Measurements from ENCODE around the gene SRCAP.

Gene SRCAP

DNA sequence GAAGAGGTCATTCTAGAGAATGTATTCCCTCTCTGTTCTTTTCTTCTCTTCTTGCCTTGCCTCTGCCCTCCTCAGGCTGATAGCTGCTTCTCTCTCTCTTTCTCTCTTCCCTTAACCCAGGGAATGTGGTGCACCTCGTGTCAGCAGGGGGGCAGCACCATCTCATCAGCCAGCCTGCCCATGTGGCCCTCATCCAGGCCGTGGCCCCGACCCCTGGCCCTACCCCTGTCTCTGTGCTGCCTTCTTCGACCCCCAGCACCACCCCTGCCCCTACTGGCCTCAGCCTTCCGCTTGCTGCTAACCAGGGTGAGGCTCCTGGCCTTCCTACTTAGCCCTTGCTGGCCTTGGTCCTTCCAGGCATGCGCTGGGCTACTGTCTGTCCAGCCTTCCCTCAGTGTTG lies 23.5 kb downstream of the SRCAP start:
- TF ChIP-seq, protein P1, sequence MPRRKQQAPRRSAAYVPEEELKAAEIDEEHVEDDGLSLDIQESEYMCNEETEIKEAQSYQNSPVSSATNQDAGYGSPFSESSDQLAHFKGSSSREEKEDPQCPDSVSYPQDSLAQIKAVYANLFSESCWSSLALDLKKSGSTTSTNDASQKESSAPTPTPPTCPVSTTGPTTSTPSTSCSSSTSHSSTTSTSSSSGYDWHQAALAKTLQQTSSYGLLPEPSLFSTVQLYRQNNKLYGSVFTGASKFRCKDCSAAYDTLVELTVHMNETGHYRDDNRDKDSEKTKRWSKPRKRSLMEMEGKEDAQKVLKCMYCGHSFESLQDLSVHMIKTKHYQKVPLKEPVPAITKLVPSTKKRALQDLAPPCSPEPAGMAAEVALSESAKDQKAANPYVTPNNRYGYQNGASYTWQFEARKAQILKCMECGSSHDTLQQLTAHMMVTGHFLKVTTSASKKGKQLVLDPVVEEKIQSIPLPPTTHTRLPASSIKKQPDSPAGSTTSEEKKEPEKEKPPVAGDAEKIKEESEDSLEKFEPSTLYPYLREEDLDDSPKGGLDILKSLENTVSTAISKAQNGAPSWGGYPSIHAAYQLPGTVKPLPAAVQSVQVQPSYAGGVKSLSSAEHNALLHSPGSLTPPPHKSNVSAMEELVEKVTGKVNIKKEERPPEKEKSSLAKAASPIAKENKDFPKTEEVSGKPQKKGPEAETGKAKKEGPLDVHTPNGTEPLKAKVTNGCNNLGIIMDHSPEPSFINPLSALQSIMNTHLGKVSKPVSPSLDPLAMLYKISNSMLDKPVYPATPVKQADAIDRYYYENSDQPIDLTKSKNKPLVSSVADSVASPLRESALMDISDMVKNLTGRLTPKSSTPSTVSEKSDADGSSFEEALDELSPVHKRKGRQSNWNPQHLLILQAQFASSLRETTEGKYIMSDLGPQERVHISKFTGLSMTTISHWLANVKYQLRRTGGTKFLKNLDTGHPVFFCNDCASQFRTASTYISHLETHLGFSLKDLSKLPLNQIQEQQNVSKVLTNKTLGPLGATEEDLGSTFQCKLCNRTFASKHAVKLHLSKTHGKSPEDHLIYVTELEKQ (tag by site-specific recombination; IDR thresholded peaks at IDR 0.05; ENCODE audit: borderline replicate concordance): no peak
- TF ChIP-seq, protein P2, sequence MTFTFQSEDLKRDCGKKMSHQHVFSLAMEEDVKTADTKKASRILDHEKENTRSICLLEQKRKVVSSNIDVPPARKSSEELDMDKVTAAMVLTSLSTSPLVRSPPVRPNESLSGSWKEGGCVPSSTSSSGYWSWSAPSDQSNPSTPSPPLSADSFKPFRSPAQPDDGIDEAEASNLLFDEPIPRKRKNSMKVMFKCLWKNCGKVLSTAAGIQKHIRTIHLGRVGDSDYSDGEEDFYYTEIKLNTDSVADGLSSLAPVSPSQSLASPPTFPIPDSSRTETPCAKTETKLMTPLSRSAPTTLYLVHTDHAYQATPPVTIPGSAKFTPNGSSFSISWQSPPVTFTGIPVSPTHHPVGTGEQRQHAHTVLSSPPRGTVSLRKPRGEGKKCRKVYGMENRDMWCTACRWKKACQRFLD (tag by site-specific recombination; IDR thresholded peaks at IDR 0.05): no peak
- TF ChIP-seq, protein P3, sequence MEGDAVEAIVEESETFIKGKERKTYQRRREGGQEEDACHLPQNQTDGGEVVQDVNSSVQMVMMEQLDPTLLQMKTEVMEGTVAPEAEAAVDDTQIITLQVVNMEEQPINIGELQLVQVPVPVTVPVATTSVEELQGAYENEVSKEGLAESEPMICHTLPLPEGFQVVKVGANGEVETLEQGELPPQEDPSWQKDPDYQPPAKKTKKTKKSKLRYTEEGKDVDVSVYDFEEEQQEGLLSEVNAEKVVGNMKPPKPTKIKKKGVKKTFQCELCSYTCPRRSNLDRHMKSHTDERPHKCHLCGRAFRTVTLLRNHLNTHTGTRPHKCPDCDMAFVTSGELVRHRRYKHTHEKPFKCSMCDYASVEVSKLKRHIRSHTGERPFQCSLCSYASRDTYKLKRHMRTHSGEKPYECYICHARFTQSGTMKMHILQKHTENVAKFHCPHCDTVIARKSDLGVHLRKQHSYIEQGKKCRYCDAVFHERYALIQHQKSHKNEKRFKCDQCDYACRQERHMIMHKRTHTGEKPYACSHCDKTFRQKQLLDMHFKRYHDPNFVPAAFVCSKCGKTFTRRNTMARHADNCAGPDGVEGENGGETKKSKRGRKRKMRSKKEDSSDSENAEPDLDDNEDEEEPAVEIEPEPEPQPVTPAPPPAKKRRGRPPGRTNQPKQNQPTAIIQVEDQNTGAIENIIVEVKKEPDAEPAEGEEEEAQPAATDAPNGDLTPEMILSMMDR (tag by site-specific recombination; IDR thresholded peaks at IDR 0.05): peak; percentile 56
- TF ChIP-seq HIC1 (tag by site-specific recombination; IDR thresholded peaks at IDR 0.05): no peak
- TF ChIP-seq ZNF600 (tag by site-specific recombination; IDR thresholded peaks at IDR 0.05): no peak
- no peak for TF ChIP-seq ZNF529 (tag by site-specific recombination; IDR thresholded peaks at IDR 0.05; ENCODE audit: insufficient replicate concordance)
- no peak for TF ChIP-seq ZSCAN4 (tag by site-specific recombination; IDR thresholded peaks at IDR 0.05)
- TF ChIP-seq ZNF112 (tag by site-specific recombination; IDR thresholded peaks at IDR 0.05): no peak
- Histone ChIP-seq H3K4me1 (ENCODE audit: control insufficient read depth, insufficient read depth, low read length) (no peaks in the 10 kb centered on the region), H3K4me3 (ENCODE audit: low read depth, low read length) (no peak overlapping the region), H3K9me3 (ENCODE audit: control insufficient read depth, insufficient read depth, low read depth, low read length) (no peaks in the 10 kb centered on the region), H3K27ac (ENCODE audit: extremely low read depth, low read depth, low read length) (no peak overlapping the region), H3K36me3 (ENCODE audit: control insufficient read depth in 2 of 2, insufficient read depth in 1 of 2, low read length in 2 of 2) (peaks cover 74 to 96% of the 10 kb centered on the region in 2 experiments)
- ChIA-PET POLR2A (no interaction called here), CTCF (interaction anchor here (0.8 kb wide), 1 partner anchor 123 kb away, joined by 4 read pairs; no protein-coding TSS in a partner anchor)

DNA sequence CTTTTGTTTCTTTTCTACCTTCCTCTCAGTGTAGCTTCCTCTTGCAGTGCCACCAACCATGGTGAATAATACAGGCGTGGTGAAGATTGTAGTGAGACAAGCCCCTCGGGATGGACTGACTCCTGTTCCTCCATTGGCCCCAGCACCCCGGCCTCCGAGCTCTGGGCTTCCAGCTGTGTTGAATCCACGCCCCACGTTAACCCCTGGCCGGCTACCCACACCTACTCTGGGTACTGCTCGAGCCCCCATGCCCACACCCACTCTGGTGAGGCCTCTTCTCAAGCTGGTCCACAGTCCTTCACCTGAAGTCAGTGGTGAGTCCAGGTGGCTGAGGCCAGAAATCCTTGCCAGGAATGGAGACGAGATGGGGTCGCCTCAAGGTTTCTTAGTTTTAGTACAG lies 23.9 kb downstream of the SRCAP start:
- H3K27ac ChIP-seq (ENCODE audit: extremely low read depth, low read depth, low read length): no peak overlapping the region
- no peak overlapping the region for H3K4me3 ChIP-seq (ENCODE audit: low read depth, low read length)
- ChIA-PET CTCF (interaction anchor here (0.5 to 1.5 kb wide), 3 partner anchors 11 to 20 kb away, joined by 3 to 4 read pairs (median 3); no protein-coding TSS in a partner anchor), POLR2A (interaction anchor here (0.8 to 1.4 kb wide), 4 partner anchors 12 to 24 kb away, joined by 3 to 4 read pairs (median 3); partner anchors contain the start of gene SRCAP)
- no peaks in the 10 kb centered on the region for H3K9me3 ChIP-seq (ENCODE audit: control insufficient read depth, insufficient read depth, low read depth, low read length)
- no peak for TF ChIP-seq ZBTB26 (tag by site-specific recombination; optimal IDR thresholded peaks at IDR 0.05)
- no peak for TF ChIP-seq GLIS1 (tag by site-specific recombination; IDR thresholded peaks at IDR 0.05)
- TF ChIP-seq ZNF394 (tag by site-specific recombination; IDR thresholded peaks at IDR 0.05; ENCODE audit: borderline replicate concordance): no peak
- no peak for TF ChIP-seq ZNF561 (tag by site-specific recombination; IDR thresholded peaks at IDR 0.05; ENCODE audit: borderline replicate concordance)
- peaks cover 74 to 96% of the 10 kb centered on the region in 2 experiments for H3K36me3 ChIP-seq (ENCODE audit: control insufficient read depth in 2 of 2, insufficient read depth in 1 of 2, low read length in 2 of 2)
- H3K4me1 ChIP-seq (ENCODE audit: control insufficient read depth, insufficient read depth, low read length): no peaks in the 10 kb centered on the region

All from HEK293 (cell line).